Glutamatergic neuron (in vitro differentiated cells): ENCODE measurements around the gene PTGES2. TPM values are rescaled to one million over a fixed set of nuclear protein-coding genes. Genes with fewer than 3 reads are reported as not detected.

Experiments
- DNase-seq: peaks from one replicate; pipeline ENCODE4 v3.0.0; 2022
- H3K27ac Mint-ChIP-seq: one replicate; pipeline ENCODE4 v1.8.0; 2020; ENCODE audit warnings: mild to moderate bottlenecking, mixed read lengths, inconsistent platforms; ENCODE audit not compliant: unreplicated experiment
- H3K27me3 Mint-ChIP-seq: one replicate; pipeline ENCODE4 v1.8.0; 2020; ENCODE audit warnings: mild to moderate bottlenecking, moderate library complexity, mixed read lengths, inconsistent platforms; ENCODE audit not compliant: unreplicated experiment
- H3K36me3 Mint-ChIP-seq: one replicate; pipeline ENCODE4 v1.8.0; 2020; ENCODE audit warnings: mild to moderate bottlenecking, mixed read lengths, inconsistent platforms; ENCODE audit not compliant: unreplicated experiment
- H3K4me1 Mint-ChIP-seq: one replicate; pipeline ENCODE4 v1.8.0; 2020; ENCODE audit warnings: mild to moderate bottlenecking, low read depth, mixed read lengths, inconsistent platforms; ENCODE audit not compliant: unreplicated experiment
- H3K4me3 Mint-ChIP-seq: one replicate; pipeline ENCODE4 v1.8.0; 2020; ENCODE audit warnings: mild to moderate bottlenecking, mixed read lengths, inconsistent platforms; ENCODE audit not compliant: unreplicated experiment
- H3K9me3 Mint-ChIP-seq: one replicate; pipeline ENCODE4 v1.8.0; 2020; ENCODE audit warnings: mild to moderate bottlenecking, moderate library complexity, mixed read lengths, inconsistent platforms; ENCODE audit not compliant: unreplicated experiment
- total RNA-seq: library from RNA; stranded (reverse); fragmentation: NEBNext Ultra II Directional; extraction: Animal tissue kit (Norgen Biotek cat#: 25700); gene quantifications from one replicate; pipeline ENCODE4 v1.2.1, GENCODE V29; 2021; ENCODE audit not compliant: unreplicated experiment
- TF ChIP-seq, protein P1 (sequence below): fragments of 200-600 bp; sonication (generic); IDR thresholded peaks from one replicate; pipeline ENCODE4 v1.5.0; 2021; ENCODE audit not compliant: partially characterized antibody, unreplicated experiment

Gene PTGES2
- total RNA-seq, 1 donor from 2014 or later: 85.1 TPM

DNA sequence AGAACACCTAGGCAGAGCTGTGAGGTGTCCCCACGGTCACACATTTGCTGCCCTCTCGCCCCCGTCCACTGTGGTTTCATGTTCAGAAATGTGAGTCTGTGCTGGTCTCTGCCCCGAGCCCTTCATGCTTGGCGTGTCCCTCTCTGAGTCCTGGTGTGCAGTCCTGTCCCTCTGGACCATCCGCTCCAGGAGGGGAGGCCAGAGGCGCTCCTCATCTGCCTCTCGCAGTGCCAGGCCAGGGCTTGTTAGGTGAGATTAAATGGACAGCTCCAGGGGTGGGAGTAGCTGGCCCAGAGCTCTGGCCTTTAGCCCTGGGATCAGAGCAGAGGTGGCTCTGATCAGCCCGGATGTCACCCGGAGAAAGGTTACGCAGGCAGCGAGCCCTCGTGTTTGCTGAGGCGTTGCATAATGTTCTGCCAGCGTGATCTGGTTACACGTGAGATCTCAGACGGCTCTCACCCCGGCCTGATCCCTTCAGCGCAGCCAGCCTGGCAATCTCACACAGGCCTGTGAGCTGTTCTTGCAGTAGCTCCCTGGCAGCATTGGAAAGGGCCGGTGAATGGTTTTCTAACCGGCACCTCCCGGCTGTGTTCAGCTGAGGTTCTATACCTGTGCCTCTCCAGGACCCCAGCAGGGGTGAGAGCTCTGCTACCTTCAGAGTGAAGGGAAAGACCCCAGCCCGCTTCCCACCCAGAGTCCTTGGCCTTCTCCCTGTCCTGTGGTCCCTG lies 24.5 kb downstream of the PTGES2 start:
- Mint-ChIP-seq H3K4me3 (no peak overlapping the region), H3K27ac (peak overlapping the region; percentile 29), H3K27me3 (peaks cover 13% of the 10 kb centered on the region), H3K4me1 (peaks cover 50% of the 10 kb centered on the region), H3K9me3 (peaks cover 14% of the 10 kb centered on the region), H3K36me3 (no peaks in the 10 kb centered on the region)
- DNase-seq: no peak
- TF ChIP-seq, protein P1, sequence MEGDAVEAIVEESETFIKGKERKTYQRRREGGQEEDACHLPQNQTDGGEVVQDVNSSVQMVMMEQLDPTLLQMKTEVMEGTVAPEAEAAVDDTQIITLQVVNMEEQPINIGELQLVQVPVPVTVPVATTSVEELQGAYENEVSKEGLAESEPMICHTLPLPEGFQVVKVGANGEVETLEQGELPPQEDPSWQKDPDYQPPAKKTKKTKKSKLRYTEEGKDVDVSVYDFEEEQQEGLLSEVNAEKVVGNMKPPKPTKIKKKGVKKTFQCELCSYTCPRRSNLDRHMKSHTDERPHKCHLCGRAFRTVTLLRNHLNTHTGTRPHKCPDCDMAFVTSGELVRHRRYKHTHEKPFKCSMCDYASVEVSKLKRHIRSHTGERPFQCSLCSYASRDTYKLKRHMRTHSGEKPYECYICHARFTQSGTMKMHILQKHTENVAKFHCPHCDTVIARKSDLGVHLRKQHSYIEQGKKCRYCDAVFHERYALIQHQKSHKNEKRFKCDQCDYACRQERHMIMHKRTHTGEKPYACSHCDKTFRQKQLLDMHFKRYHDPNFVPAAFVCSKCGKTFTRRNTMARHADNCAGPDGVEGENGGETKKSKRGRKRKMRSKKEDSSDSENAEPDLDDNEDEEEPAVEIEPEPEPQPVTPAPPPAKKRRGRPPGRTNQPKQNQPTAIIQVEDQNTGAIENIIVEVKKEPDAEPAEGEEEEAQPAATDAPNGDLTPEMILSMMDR: no peak

DNA sequence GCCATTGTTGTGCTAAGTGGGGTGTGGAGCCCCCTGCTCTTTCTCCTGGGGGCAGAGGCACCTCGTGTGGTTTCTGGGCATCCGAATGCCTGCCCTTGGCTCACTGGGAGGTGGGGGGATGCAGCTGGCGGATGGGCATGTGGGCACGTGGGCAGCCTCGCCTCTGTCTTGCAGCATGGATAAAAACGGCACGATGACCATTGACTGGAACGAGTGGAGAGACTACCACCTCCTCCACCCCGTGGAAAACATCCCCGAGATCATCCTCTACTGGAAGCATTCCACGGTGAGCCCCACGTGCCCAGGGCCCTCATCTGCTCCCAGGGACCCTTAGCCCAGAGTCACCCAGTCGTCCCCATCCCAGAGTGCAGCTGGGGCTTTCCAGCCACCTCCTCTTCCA lies 25.3 kb downstream of the PTGES2 start:
- Mint-ChIP-seq H3K27ac (peak overlapping the region; percentile 78), H3K27me3 (peaks cover 10% of the 10 kb centered on the region), H3K9me3 (peaks cover 14% of the 10 kb centered on the region), H3K36me3 (no peaks in the 10 kb centered on the region), H3K4me3 (peak overlapping the region; percentile 77), H3K4me1 (peaks cover 47% of the 10 kb centered on the region)
- TF ChIP-seq, protein P1: no peak
- DNase-seq: no peak

DNA sequence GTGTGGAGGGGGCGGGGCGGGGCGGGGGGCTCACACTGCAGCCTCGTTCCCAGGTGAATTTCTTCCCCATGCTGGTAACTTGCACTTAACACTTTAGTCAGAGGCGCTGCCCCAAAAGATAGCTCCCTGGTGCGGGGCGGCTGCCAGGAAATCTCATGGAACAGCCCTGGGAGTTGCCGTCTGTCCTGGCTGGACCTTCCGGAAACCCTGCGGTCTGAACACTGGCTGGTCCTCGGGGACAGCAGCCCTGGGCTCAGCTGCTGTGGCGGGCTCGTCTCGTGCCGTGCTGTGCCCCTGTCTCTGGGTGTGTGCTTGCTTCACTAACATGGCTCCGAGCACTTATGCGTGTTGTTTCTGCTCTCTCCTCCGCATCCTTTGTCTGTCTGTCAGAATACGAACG lies 25.8 kb downstream of the PTGES2 start:
- peak overlapping the region; percentile 77 for H3K4me3 Mint-ChIP-seq
- H3K9me3 Mint-ChIP-seq: peaks cover 14% of the 10 kb centered on the region
- H3K27ac Mint-ChIP-seq: peak overlapping the region; percentile 78
- peaks cover 10% of the 10 kb centered on the region for H3K27me3 Mint-ChIP-seq
- H3K4me1 Mint-ChIP-seq: peaks cover 47% of the 10 kb centered on the region
- TF ChIP-seq, protein P1: no peak
- no peaks in the 10 kb centered on the region for H3K36me3 Mint-ChIP-seq
- peak; percentile 62 for DNase-seq

DNA sequence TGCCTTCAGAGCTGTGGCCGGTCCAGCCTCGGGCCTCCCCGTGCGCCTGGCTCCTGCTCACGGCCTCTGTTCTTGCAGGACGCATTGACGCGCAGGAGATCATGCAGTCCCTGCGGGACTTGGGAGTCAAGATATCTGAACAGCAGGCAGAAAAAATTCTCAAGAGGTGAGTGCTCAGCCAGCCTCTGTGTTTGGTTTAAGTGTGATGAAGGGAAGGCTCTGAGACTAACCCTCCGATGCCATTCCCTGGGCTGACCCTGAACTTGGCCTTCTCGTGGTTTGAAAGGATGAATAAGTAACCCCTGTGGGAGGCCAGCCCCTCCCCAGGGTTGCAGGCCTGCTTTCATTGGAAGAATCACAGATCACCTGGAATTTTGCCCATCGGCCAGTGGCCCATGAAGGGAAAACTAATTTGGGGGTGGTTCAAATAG lies 26.3 kb downstream of the PTGES2 start:
- peaks cover 49% of the 10 kb centered on the region for H3K4me1 Mint-ChIP-seq
- peaks cover 14% of the 10 kb centered on the region for H3K9me3 Mint-ChIP-seq
- TF ChIP-seq, protein P1: no peak
- peak overlapping the region; percentile 11 for H3K27ac Mint-ChIP-seq
- no peak for DNase-seq
- H3K36me3 Mint-ChIP-seq: no peaks in the 10 kb centered on the region
- peaks cover 8% of the 10 kb centered on the region for H3K27me3 Mint-ChIP-seq
- H3K4me3 Mint-ChIP-seq: peak overlapping the region; percentile 92

DNA sequence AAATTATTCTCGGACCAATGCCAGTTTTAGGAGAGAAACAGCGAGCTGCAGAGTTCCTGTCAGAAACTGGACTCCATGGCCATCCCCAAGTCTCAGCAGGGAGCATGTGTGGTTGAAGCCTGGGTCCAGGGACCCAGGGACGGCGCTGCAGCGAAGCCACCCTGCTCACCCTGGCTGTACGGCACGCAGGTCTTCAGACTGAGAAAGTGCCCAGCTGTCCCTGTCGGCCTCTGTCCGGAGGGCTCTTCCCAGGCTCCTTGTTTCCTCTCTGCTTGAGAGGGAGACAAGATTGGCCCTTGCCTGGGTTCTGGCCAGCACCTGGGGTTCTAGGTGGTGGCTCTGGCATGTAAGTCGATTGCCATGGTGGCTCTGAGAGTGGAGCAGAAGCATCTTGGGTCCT lies 26.9 kb downstream of the PTGES2 start:
- H3K27ac Mint-ChIP-seq: peak overlapping the region; percentile 62
- H3K36me3 Mint-ChIP-seq: no peaks in the 10 kb centered on the region
- peaks cover 49% of the 10 kb centered on the region for H3K4me1 Mint-ChIP-seq
- TF ChIP-seq, protein P1: no peak
- peak overlapping the region; percentile 92 for H3K4me3 Mint-ChIP-seq
- no peak for DNase-seq
- H3K27me3 Mint-ChIP-seq: peaks cover 8% of the 10 kb centered on the region
- peaks cover 14% of the 10 kb centered on the region for H3K9me3 Mint-ChIP-seq
